RWPE1 (cell line): ENCODE results near the gene ZSCAN5B.
"Not testable (repeated sequence)": the region's sequence is repeated elsewhere in the genome, so short reads cannot be mapped to it uniquely, and the experiment has no call there.

Experiments used
- CTCF ChIA-PET: fragments of 350-600 bp; sonication (Branson Sonifier 250); formaldehyde crosslinking; extraction: SDS; loops from one replicate; lab custom pipeline; 2021; lab: Yijun Ruan, JAX
- POLR2A ChIA-PET: fragments of 400-600 bp; formaldehyde crosslinking; extraction: SDS; loops from one replicate; lab custom pipeline; 2020; ENCODE audit warnings: antibody characterized with exemption; ENCODE audit not compliant: low non-redundant PET; lab: Yijun Ruan, JAX
- DNase-seq: peaks from one replicate; pipeline ENCODE4 v3.0.0; 2012; ENCODE audit warnings: low spot score
- H3K27ac ChIP-seq: fragments of 450-650 bp; 2 replicates; pipeline ENCODE4 v1.5.1; 2017
- CTCF ChIP-seq: fragments of 450-650 bp; conservative IDR thresholded peaks from 2 replicates; pipeline ENCODE4 v1.5.1; 2017; ENCODE audit warnings: low read depth, mild to moderate bottlenecking

The ZSCAN5B gene

GRCh38 chr19:56197646-56198045 is at the start of gene ZSCAN5B:
Gene ZSCAN5B (minus strand): TSS chr19:56197783. CDS start chr19:56193052, 4,731 bp downstream.
- DNase-seq, POLR2A ChIA-PET, H3K27ac ChIP-seq: not testable (repeated sequence)
- CTCF ChIA-PET = interaction anchor here (0.6 kb wide), 1 partner anchor 55 kb away, joined by 3 read pairs; no protein-coding TSS in a partner anchor

GRCh38 chr19:56245764-56246163 is 48.2 kb upstream of the ZSCAN5B start:
- CTCF ChIA-PET, DNase-seq, POLR2A ChIA-PET, H3K27ac ChIP-seq: not testable (repeated sequence)

- POLR2A ChIA-PET = no interaction called here
Measured at GRCh38 chr19:56245121-56245740, 47.6 kb upstream of the ZSCAN5B start.

GRCh38 chr19:56223481-56223880 is 25.9 kb upstream of the ZSCAN5B start:
- H3K27ac ChIP-seq = no peak overlapping the region
- TF ChIP-seq CTCF = no peak
- CTCF ChIA-PET = interaction anchor here (0.6 kb wide), 1 partner anchor 574 kb away, joined by 5 read pairs; no protein-coding TSS in a partner anchor
- no peak for DNase-seq
- POLR2A ChIA-PET = no interaction called here

More at GRCh38 chr19:56245121-56245740, 47.6 kb upstream of the ZSCAN5B start:
- DNase-seq = no peak
- TF ChIP-seq CTCF = no peak
- H3K27ac ChIP-seq = no peak overlapping the region
- CTCF ChIA-PET = no interaction called here

- H3K27ac ChIP-seq = no peak overlapping the region
- ChIA-PET POLR2A (no interaction called here), CTCF (no interaction called here)
- no peak for TF ChIP-seq CTCF
- DNase-seq = no peak
Measured at GRCh38 chr19:56222901-56223300, 25.3 kb upstream of the ZSCAN5B start.

- POLR2A ChIA-PET = no interaction called here
- DNase-seq = no peak
- H3K27ac ChIP-seq = no peak overlapping the region
- CTCF ChIA-PET = no interaction called here
- TF ChIP-seq CTCF = no peak
Measured at GRCh38 chr19:56221851-56222250, 24.3 kb upstream of the ZSCAN5B start.

GRCh38 chr19:56221442-56221841 is 23.9 kb upstream of the ZSCAN5B start:
- CTCF ChIA-PET, POLR2A ChIA-PET, DNase-seq, H3K27ac ChIP-seq: not testable (repeated sequence)

- TF ChIP-seq CTCF = no peak
- ChIA-PET POLR2A (no interaction called here), CTCF (no interaction called here)
- no peak overlapping the region for H3K27ac ChIP-seq
- DNase-seq = no peak
Measured at GRCh38 chr19:56218961-56219360, 21.4 kb upstream of the ZSCAN5B start.
